NCI-H187 treated with DMSO at 0.1 percent for 48 hours (cell line): ENCODE results near the gene ALG2.
A peak's percentile ranks its signal among the peaks of the same experiment; 100 is the strongest.

Experiments
- DNase-seq: peaks from one replicate; lab custom pipeline; 2025; lab: John Stamatoyannopoulos, UW

Gene ALG2

GRCh38 chr9:99221621-99222415 is at the start of gene ALG2, which contains the start of gene SEC61B:
Gene ALG2 (minus strand): TSS chr9:99221942. CDS start chr9:99221894, 48 bp downstream.
Gene SEC61B (plus strand): TSS chr9:99222282. CDS start chr9:99222364, 82 bp downstream.
- peak; percentile 19 for DNase-seq

- DNase-seq, result no peak
Observed at GRCh38 chr9:99270491-99270890, 48.7 kb upstream of the ALG2 start.

- DNase-seq, result no peak
Observed at GRCh38 chr9:99269416-99269815, 47.7 kb upstream of the ALG2 start.

GRCh38 chr9:99266255-99267023 is 44.7 kb upstream of the ALG2 start:
- no peak for DNase-seq

GRCh38 chr9:99265691-99266090 is 43.9 kb upstream of the ALG2 start:
- DNase-seq, result no peak

GRCh38 chr9:99264070-99264680 is 42.4 kb upstream of the ALG2 start:
- DNase-seq, result no peak

GRCh38 chr9:99262949-99263418 is 41.2 kb upstream of the ALG2 start:
- no peak for DNase-seq

GRCh38 chr9:99261923-99262322 is 40.2 kb upstream of the ALG2 start:
- no peak for DNase-seq

- DNase-seq, result no peak
Observed at GRCh38 chr9:99259231-99259918, 37.6 kb upstream of the ALG2 start.

- no peak for DNase-seq
Observed at GRCh38 chr9:99257723-99258389, 36.1 kb upstream of the ALG2 start.

GRCh38 chr9:99255651-99256050 is 33.9 kb upstream of the ALG2 start:
- DNase-seq, result no peak

GRCh38 chr9:99253772-99254431 is 32.2 kb upstream of the ALG2 start:
- DNase-seq, result no peak

GRCh38 chr9:99253134-99253533 is 31.4 kb upstream of the ALG2 start:
- DNase-seq, result no peak

- no peak for DNase-seq
Observed at GRCh38 chr9:99251157-99251556, 29.4 kb upstream of the ALG2 start.

- no peak for DNase-seq
Observed at GRCh38 chr9:99249619-99250018, 27.9 kb upstream of the ALG2 start.

GRCh38 chr9:99244344-99245260 is 22.9 kb upstream of the ALG2 start:
- DNase-seq, result no peak

- DNase-seq, result no peak
Observed at GRCh38 chr9:99241106-99241505, 19.4 kb upstream of the ALG2 start.

- no peak for DNase-seq
Observed at GRCh38 chr9:99239341-99240060, 17.8 kb upstream of the ALG2 start.

GRCh38 chr9:99238331-99238730 is 16.6 kb upstream of the ALG2 start:
- DNase-seq, result no peak
